Endothelial cell (in vitro differentiated cells): Measurements from ENCODE around the gene SLC25A33. TPM values are rescaled to one million over a fixed set of nuclear protein-coding genes. Genes with fewer than 3 reads are reported as not detected.

Experiments
- DNase-seq: peaks from one replicate; pipeline ENCODE4 v3.0.0; 2021; ENCODE audit warnings: low spot score
- H3K27ac Mint-ChIP-seq: one replicate; pipeline ENCODE4 v1.8.0; 2021; ENCODE audit warnings: mixed read lengths, inconsistent platforms; ENCODE audit not compliant: unreplicated experiment
- H3K27me3 Mint-ChIP-seq: one replicate; pipeline ENCODE4 v1.8.0; 2021; ENCODE audit warnings: mild to moderate bottlenecking, moderate library complexity, mixed read lengths, inconsistent platforms; ENCODE audit not compliant: unreplicated experiment
- H3K36me3 Mint-ChIP-seq: one replicate; pipeline ENCODE4 v1.8.0; 2021; ENCODE audit warnings: mild to moderate bottlenecking, low read depth, mixed read lengths, inconsistent platforms; ENCODE audit not compliant: unreplicated experiment
- H3K4me1 Mint-ChIP-seq: one replicate; pipeline ENCODE4 v1.8.0; 2021; ENCODE audit warnings: mild to moderate bottlenecking, mixed read lengths, inconsistent platforms; ENCODE audit not compliant: unreplicated experiment
- H3K4me3 Mint-ChIP-seq: one replicate; pipeline ENCODE4 v1.8.0; 2021; ENCODE audit warnings: mild to moderate bottlenecking, mixed read lengths, inconsistent platforms; ENCODE audit not compliant: unreplicated experiment
- H3K9me3 Mint-ChIP-seq: one replicate; pipeline ENCODE4 v1.8.0; 2021; ENCODE audit warnings: mixed read lengths, inconsistent platforms; ENCODE audit not compliant: unreplicated experiment
- CTCF ChIP-seq: fragments of 200-600 bp; sonication (generic); IDR thresholded peaks from one replicate; pipeline ENCODE4 v1.5.0; 2021; ENCODE audit warnings: antibody characterized with exemption; ENCODE audit not compliant: unreplicated experiment
- long read RNA-seq: library from polyadenylated mRNA; unstranded; transcript quantifications from one replicate; pipeline ENCODE4 v2.0.0, GENCODE V29; 2020; ENCODE audit not compliant: unreplicated experiment
- total RNA-seq: library from RNA; stranded (reverse); fragmentation: NEBNext Ultra II Directional; extraction: Animal tissue kit (Norgen Biotek cat#: 25700); gene quantifications from one replicate; pipeline ENCODE4 v1.2.1, GENCODE V29; 2021; ENCODE audit not compliant: unreplicated experiment

The SLC25A33 gene
- 4.2 TPM for total RNA-seq
- long read RNA-seq, transcript SLC25A33-201 (7 exons, 3,854 nt), result major isoform, 13 of 17 reads
- long read RNA-seq, partial matches to known transcripts, result 3 of 17 reads
- long read RNA-seq, other reads (novel, unspliced or antisense), result 1 of 17 reads

DNA sequence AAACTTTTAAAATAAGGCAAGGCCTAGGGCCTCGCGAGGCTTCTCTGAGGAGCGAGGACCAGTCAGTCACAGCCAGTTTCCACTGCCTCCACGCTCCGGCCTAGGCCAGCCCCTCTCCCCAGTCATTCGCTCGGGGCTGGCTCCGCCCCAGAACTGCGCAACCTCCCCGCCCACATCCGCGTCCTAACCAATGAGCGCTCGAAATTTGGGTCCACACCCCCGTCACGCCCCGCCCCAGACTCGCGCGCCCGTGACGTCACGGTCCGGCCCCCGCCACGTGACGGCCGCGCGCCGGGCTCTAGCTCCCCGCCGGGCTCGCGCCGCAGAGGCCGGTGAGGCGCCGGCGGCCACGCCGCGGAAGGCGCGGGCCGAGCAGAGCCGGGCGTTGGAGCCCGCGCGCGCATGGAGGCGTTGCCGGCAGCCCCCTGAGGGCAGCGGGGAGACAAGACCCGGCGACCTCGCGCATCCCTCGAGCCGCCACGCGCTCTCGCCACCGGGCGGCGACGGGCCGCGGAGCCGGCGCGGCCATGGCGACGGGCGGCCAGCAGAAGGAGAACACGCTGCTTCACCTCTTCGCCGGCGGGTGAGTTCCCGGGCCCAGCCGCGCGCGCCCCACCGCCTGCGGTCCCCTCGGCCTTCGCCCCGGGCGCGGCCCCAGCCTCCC lies at the start of gene SLC25A33:
Gene SLC25A33, plus strand, starts transcription at position 301 of the 664 bp plus-strand sequence. Its CDS starts 227 bp downstream, at position 528.
- DNase-seq, result peak; percentile 99
- H3K27ac Mint-ChIP-seq, result peak within 1 kb of the TSS; percentile 24
- peak within 1 kb of the TSS; percentile 92 for H3K4me3 Mint-ChIP-seq
- H3K27me3 Mint-ChIP-seq, result peaks cover 1% of the 10 kb centered on the region
- no peaks in the 10 kb centered on the region for H3K36me3 Mint-ChIP-seq
- no peaks in the 10 kb centered on the region for H3K9me3 Mint-ChIP-seq
- TF ChIP-seq CTCF, result no peak
- peaks cover 17% of the 10 kb centered on the region for H3K4me1 Mint-ChIP-seq

- Mint-ChIP-seq H3K9me3 (no peaks in the 10 kb centered on the region), H3K4me1 (no peaks in the 10 kb centered on the region), H3K27me3 (peaks cover 2% of the 10 kb centered on the region), H3K27ac (no peak overlapping the region), H3K36me3 (no peaks in the 10 kb centered on the region), H3K4me3 (no peak overlapping the region)
- peak; percentile 94 for DNase-seq
- peak; percentile 86 for TF ChIP-seq CTCF
Observed at GRCh38 chr1:9490605-9491339, 48.5 kb upstream of the SLC25A33 start.

DNA sequence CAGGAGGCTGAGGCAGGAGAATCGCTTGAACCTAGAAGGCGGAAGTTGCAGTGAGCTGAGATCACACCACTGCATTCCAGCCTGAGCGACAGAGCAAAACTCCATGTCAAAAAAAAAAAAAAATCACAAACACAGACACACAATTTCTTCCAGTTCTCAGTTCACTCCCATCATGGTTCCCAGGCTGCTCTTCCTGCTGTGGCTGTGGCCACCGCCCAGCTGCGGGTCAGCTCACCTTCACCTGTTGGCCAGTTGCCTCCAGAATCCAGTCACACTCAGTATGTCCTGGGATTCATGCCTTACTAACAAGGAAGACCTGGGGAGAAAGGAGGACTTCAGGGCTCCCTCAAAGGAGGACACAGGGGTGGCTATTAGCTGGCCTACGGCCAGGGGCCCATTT lies 45.9 kb upstream of the SLC25A33 start:
- Mint-ChIP-seq H3K27me3 (peaks cover 2% of the 10 kb centered on the region), H3K4me1 (no peaks in the 10 kb centered on the region), H3K9me3 (no peaks in the 10 kb centered on the region), H3K27ac (no peak overlapping the region), H3K4me3 (no peak overlapping the region), H3K36me3 (no peaks in the 10 kb centered on the region)
- TF ChIP-seq CTCF, result no peak
- no peak for DNase-seq

GRCh38 chr1:9494936-9495758 lies 44.1 kb upstream of the SLC25A33 start:
- Mint-ChIP-seq H3K9me3 (no peaks in the 10 kb centered on the region), H3K27ac (no peak overlapping the region), H3K27me3 (no peaks in the 10 kb centered on the region), H3K4me3 (no peak overlapping the region), H3K4me1 (no peaks in the 10 kb centered on the region), H3K36me3 (no peaks in the 10 kb centered on the region)
- peak; percentile 100 for TF ChIP-seq CTCF
- peak; percentile 75 for DNase-seq
